Measurements from ENCODE around the gene TMEM156. TPM values are rescaled to one million over a fixed set of nuclear protein-coding genes. Genes with fewer than 3 reads are reported as not detected.

Gene TMEM156
- total RNA-seq, 1 donor from 2014 or later: not detected

DNA sequence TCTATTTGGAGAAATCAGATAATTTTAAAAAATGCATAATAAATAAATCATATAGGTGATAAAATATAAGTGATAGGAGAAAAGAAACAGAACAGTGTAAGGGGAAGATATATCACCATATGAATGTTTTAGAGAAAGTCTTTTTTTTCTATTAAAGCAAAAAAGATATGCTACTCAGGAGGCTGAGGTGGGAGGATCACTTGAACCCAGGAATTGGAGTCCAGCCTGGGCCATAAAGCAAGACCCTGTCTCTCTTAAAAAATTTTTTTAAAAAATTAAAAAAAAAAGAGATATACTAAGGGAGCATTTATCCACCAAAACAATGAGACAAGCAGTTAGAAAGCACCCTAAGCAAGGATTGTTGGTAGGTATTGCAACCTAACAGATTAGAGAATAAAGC is 6.1 kb downstream of the TMEM156 start:
- H3K27me3 Mint-ChIP-seq: no peaks in the 10 kb centered on the region
- no peak overlapping the region for H3K27ac Mint-ChIP-seq
- H3K9me3 Mint-ChIP-seq (ENCODE audit: low read depth): peaks cover 3% of the 10 kb centered on the region
- H3K36me3 Mint-ChIP-seq (ENCODE audit: insufficient read depth): no peaks in the 10 kb centered on the region
- H3K4me1 Mint-ChIP-seq (ENCODE audit: low read depth): no peaks in the 10 kb centered on the region
- DNase-seq (ENCODE audit: low spot score, unreplicated experiment): no peak
- no peak overlapping the region for H3K4me3 Mint-ChIP-seq (ENCODE audit: low read depth)
- TF ChIP-seq, protein P1, sequence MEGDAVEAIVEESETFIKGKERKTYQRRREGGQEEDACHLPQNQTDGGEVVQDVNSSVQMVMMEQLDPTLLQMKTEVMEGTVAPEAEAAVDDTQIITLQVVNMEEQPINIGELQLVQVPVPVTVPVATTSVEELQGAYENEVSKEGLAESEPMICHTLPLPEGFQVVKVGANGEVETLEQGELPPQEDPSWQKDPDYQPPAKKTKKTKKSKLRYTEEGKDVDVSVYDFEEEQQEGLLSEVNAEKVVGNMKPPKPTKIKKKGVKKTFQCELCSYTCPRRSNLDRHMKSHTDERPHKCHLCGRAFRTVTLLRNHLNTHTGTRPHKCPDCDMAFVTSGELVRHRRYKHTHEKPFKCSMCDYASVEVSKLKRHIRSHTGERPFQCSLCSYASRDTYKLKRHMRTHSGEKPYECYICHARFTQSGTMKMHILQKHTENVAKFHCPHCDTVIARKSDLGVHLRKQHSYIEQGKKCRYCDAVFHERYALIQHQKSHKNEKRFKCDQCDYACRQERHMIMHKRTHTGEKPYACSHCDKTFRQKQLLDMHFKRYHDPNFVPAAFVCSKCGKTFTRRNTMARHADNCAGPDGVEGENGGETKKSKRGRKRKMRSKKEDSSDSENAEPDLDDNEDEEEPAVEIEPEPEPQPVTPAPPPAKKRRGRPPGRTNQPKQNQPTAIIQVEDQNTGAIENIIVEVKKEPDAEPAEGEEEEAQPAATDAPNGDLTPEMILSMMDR (IDR thresholded peaks at IDR 0.05; ENCODE audit: unreplicated experiment): no peak

- TF ChIP-seq, protein P1 (IDR thresholded peaks at IDR 0.05; ENCODE audit: unreplicated experiment): no peak
- no peak for DNase-seq (ENCODE audit: low spot score, unreplicated experiment)
- Mint-ChIP-seq H3K9me3 (ENCODE audit: low read depth) (peaks cover 3% of the 10 kb centered on the region), H3K4me3 (ENCODE audit: low read depth) (no peak overlapping the region), H3K36me3 (ENCODE audit: insufficient read depth) (no peaks in the 10 kb centered on the region), H3K27me3 (no peaks in the 10 kb centered on the region), H3K27ac (no peak overlapping the region), H3K4me1 (ENCODE audit: low read depth) (no peaks in the 10 kb centered on the region)
Observed at GRCh38 chr4:39025552-39026085, 6.6 kb downstream of the TMEM156 start.

DNA sequence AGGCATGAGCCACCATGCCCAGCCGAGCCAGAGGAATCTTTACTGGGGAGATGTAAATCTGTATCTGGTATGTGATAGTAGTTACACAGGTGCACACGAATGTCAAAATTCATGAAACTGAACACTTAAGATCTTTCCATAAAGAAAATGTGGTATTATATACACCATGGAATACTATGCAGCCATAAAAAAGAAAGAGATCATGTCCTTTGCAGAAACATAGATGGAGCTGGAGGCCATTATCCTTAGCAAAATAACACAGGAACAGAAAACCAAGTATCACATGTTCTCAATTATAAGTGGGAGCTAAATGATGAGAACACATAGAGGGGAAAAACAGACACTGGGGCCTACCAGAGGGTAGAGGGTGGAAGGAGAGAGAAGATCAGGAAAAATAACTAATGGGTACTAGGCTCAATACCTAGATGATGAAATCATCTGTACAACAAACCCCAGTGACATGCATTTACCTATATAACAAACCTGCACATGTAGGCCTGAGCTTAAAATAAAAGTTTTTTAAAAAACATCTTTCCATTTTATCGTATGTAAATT is 7.8 kb downstream of the TMEM156 start:
- TF ChIP-seq, protein P1 (IDR thresholded peaks at IDR 0.05; ENCODE audit: unreplicated experiment): no peak
- no peak overlapping the region for H3K4me3 Mint-ChIP-seq (ENCODE audit: low read depth)
- no peaks in the 10 kb centered on the region for H3K27me3 Mint-ChIP-seq
- H3K27ac Mint-ChIP-seq: no peak overlapping the region
- peaks cover 3% of the 10 kb centered on the region for H3K9me3 Mint-ChIP-seq (ENCODE audit: low read depth)
- no peak for DNase-seq (ENCODE audit: low spot score, unreplicated experiment)
- H3K36me3 Mint-ChIP-seq (ENCODE audit: insufficient read depth): no peaks in the 10 kb centered on the region
- no peaks in the 10 kb centered on the region for H3K4me1 Mint-ChIP-seq (ENCODE audit: low read depth)

DNA sequence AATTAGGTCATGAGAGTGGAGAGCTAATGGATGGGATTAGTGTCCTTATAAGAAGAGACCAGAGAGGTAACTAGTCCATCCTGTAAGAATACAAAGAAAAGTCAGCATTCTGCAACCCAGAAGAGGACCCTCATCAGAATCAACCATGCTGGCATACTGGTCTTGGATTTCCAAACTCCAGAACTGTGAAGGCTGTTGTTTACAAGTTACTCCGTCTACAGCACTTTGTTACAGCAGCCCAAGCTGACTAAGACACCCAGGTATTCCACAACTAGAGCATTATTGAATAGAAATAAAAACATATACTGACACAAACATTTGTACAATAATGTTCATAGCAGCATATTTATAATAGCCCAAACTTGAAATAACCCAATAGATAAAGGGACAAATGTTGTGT is 9.2 kb downstream of the TMEM156 start:
- Mint-ChIP-seq H3K27ac (no peak overlapping the region), H3K4me1 (ENCODE audit: low read depth) (no peaks in the 10 kb centered on the region), H3K27me3 (no peaks in the 10 kb centered on the region), H3K4me3 (ENCODE audit: low read depth) (no peak overlapping the region), H3K9me3 (ENCODE audit: low read depth) (peaks cover 3% of the 10 kb centered on the region), H3K36me3 (ENCODE audit: insufficient read depth) (no peaks in the 10 kb centered on the region)
- TF ChIP-seq, protein P1 (IDR thresholded peaks at IDR 0.05; ENCODE audit: unreplicated experiment): no peak
- no peak for DNase-seq (ENCODE audit: low spot score, unreplicated experiment)

- H3K27me3 Mint-ChIP-seq: no peaks in the 10 kb centered on the region
- H3K4me1 Mint-ChIP-seq (ENCODE audit: low read depth): no peaks in the 10 kb centered on the region
- TF ChIP-seq, protein P1 (IDR thresholded peaks at IDR 0.05; ENCODE audit: unreplicated experiment): no peak
Observed at GRCh38 chr4:39022241-39022640, 10.0 kb downstream of the TMEM156 start.

More at GRCh38 chr4:39022241-39022640, 10.0 kb downstream of the TMEM156 start:
- no peak overlapping the region for H3K27ac Mint-ChIP-seq
- no peak for DNase-seq (ENCODE audit: low spot score, unreplicated experiment)
- H3K36me3 Mint-ChIP-seq (ENCODE audit: insufficient read depth): no peaks in the 10 kb centered on the region
- H3K9me3 Mint-ChIP-seq (ENCODE audit: low read depth): peaks cover 3% of the 10 kb centered on the region
- no peak overlapping the region for H3K4me3 Mint-ChIP-seq (ENCODE audit: low read depth)
